D721Med (cell line): ENCODE data around the gene NEDD9.
A peak's percentile ranks its signal among the peaks of the same experiment; 100 is the strongest.

ENCODE experiments used
- DNase-seq: peaks from one replicate; pipeline ENCODE4 v3.0.0; 2011; ENCODE audit warnings: low spot score; ENCODE audit not compliant: insufficient read length
- FAIRE-seq: peaks from 2 replicates; lab custom pipeline; 2011; peaks lifted over from hg19 to GRCh38; lab: Jason Lieb, UNC
- CTCF ChIP-seq: IDR thresholded peaks from 2 replicates; pipeline ENCODE4 v1.5.1; 2012; ENCODE audit warnings: mild to moderate bottlenecking, control low read depth; ENCODE audit not compliant: insufficient read depth; ENCODE audit errors: missing control alignments

The NEDD9 gene

DNA sequence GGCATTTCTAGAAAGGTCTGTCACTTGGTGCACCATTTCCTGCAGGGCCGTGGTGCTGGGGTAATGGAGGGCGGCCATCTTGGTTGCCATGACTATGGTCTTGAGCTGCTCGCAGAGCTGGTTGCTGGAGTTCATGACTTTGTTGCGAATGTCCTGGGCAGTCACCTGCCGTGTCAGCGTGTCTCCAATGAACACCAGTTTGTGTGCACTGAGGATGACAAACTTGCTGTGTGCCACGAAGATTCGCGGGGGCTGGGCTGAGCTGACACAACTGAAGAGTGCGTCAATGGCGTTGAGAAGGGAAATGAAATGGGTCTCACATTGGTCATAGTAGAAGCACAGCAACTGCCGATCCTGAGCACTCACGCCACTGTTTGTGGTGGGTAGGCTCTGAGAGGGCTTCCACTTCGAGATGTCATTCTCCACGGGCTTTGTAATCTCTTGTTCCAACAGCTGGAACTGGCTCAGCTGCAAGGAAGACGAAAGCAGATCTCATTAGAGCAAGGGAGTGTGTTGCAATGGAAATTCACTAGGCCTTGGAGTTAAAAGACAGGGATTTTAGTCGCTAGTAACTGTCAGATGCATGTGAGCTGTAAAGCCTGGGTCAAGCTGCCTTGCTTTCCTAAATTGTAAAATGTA, 47.1 kb downstream of the NEDD9 start:
- FAIRE-seq (no peak), DNase-seq (no peak)
- no peak for TF ChIP-seq CTCF

GRCh38 chr6:11183761-11184362, 48.6 kb downstream of the NEDD9 start:
- FAIRE-seq (no peak), DNase-seq (no peak)
- no peak for TF ChIP-seq CTCF

DNA sequence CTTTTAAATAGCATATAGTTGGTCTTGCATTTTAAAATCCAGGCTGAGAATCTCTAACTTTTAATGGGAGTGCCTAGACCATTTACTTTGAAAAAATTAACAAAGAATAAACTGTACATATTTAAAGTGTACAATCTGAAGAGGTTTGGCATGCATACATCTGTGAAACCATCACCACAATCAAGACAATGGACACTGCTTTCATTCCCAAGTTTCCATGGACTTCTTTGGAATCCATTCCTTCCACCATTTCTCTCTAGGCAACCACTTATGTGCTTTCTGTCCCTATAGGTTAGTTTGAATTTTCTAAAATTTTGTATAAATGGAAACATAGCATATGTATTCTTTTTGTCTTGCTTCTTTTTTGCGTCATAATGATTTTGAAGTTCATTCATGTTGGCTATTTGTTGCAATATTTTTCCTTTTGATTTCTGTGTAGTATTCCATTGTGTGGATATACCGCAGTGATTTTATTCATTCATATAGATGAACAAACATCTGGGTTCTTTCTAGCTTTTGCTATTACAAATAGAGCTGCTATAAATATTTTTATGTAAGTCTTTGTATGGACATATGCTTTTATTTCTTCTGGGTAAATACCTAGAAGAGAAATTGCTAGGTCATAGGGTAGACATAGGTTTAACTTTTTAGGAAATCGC, 50.9 kb downstream of the NEDD9 start:
- no peak for TF ChIP-seq CTCF
- peak; percentile 71 for FAIRE-seq
- no peak for DNase-seq

- TF ChIP-seq CTCF: no peak
- no peak for FAIRE-seq
- no peak for DNase-seq
These were observed 52.9 kb downstream of the NEDD9 start for GRCh38 chr6:11179419-11180202.

DNA sequence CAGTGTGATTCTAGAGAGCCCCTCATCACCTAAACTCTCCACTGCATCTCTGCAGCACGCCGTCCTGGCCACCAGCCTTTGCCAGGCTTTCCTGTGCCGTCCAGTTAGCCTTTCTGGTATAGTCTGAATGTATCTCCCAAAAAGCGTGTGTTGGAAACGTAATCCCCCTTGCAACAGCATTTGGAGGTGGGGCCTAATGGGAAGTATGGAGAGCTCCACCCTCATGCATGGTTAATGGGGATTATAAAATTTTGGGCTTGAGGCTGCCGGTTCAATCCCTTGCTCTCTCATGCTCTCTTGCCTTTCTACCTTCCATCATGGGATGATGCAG, 53.4 kb downstream of the NEDD9 start:
- FAIRE-seq (no peak), DNase-seq (no peak)
- TF ChIP-seq CTCF: no peak

GRCh38 chr6:11177271-11177670, 55.2 kb downstream of the NEDD9 start:
- FAIRE-seq (no peak), DNase-seq (no peak)
- TF ChIP-seq CTCF: no peak
